ENCODE results near the gene AGAP5. TPM values are rescaled to one million over a fixed set of nuclear protein-coding genes. Genes with fewer than 3 reads are reported as not detected.

The AGAP5 gene
- polyA plus RNA-seq, 3 donors = 0.23 to 8.9 (median 0.44) TPM

DNA sequence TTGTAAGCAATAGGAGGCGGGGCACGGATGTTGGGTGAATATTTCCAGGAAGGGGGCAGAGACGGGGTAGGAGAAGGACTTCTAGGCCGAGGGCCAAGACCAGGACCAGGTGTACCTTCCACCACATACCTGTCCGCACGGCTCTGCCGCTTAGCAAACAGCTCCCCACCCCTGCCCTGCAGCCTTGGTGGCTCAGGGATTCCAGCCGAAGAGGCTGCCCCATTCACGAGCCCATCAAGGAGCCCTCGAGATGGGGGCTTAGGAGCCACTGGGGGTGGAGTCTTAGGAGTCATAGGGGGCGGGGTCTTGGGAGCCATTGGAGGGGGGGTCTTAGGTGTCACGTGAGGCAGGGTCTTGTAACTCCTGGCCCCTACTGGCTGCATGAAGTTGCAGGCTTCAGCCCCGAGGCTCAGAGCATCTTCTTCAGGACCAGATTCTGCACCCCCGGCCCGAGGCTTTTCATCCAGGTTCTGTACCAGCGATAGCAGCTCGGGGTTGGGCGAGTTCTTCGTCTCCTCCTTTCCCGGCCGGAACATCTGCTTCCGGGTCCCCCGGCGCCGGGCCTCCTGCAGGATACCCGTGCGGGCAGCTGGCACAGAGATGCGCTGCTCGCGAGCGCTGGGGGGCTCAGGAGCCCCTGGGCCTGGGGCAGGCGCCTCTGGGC lies 50.6 kb downstream of the AGAP5 start:
- peaks cover 60% of the 10 kb centered on the region for H3K4me1 Mint-ChIP-seq
- peak overlapping the region; percentile 76 to 88 for H3K4me3 Mint-ChIP-seq
- intact Hi-C loops (cut with micrococcal nuclease) = no loop called here
- H3K27ac ChIP-seq (ENCODE audit: low read depth in 1 of 2, low read length in 2 of 2) = no peak overlapping the region
- no peaks in the 10 kb centered on the region for H3K36me3 ChIP-seq (replicated peaks in 1 of 2; ENCODE audit: control insufficient read depth in 1 of 2, insufficient read depth in 2 of 2, low read length in 2 of 2)
- TF ChIP-seq, protein P1, sequence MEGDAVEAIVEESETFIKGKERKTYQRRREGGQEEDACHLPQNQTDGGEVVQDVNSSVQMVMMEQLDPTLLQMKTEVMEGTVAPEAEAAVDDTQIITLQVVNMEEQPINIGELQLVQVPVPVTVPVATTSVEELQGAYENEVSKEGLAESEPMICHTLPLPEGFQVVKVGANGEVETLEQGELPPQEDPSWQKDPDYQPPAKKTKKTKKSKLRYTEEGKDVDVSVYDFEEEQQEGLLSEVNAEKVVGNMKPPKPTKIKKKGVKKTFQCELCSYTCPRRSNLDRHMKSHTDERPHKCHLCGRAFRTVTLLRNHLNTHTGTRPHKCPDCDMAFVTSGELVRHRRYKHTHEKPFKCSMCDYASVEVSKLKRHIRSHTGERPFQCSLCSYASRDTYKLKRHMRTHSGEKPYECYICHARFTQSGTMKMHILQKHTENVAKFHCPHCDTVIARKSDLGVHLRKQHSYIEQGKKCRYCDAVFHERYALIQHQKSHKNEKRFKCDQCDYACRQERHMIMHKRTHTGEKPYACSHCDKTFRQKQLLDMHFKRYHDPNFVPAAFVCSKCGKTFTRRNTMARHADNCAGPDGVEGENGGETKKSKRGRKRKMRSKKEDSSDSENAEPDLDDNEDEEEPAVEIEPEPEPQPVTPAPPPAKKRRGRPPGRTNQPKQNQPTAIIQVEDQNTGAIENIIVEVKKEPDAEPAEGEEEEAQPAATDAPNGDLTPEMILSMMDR (IDR thresholded peaks at IDR 0.05) = no peak
- H3K9ac ChIP-seq (ENCODE audit: insufficient read depth, low read length, poor library complexity, severe bottlenecking) = peak overlapping the region; percentile 68
- H3K36me3 Mint-ChIP-seq = no peaks in the 10 kb centered on the region
- H3K27ac Mint-ChIP-seq = peak overlapping the region in 1 of 7 donors; percentile 40
- DNase-seq = peak in 2 of 3 donors; percentile 19 to 27
- H3K27me3 Mint-ChIP-seq (ENCODE audit: low read depth in 3 of 3) = peaks cover 0 to 6% (median 5%) of the 10 kb centered on the region in 3 donors
- peak overlapping the region; percentile 70 for H3K4me2 ChIP-seq (replicated peaks; ENCODE audit: extremely low read depth, low read length, poor library complexity, severe bottlenecking)
- 10% methylated on average over 25 of the region's 32 CpGs for WGBS (ENCODE audit: insufficient coverage)
- H4K20me1 ChIP-seq (ENCODE audit: insufficient read depth, low read length) = no peaks in the 10 kb centered on the region
- no peaks in the 10 kb centered on the region for H3K9me3 ChIP-seq (replicated peaks in 1 of 2; ENCODE audit: control insufficient read depth in 1 of 2, insufficient read depth in 1 of 2, low read length in 2 of 2)
- H2AFZ ChIP-seq (ENCODE audit: insufficient read depth, low read depth, low read length, poor library complexity, severe bottlenecking) = peak overlapping the region; percentile 98
- H3K4me1 ChIP-seq (ENCODE audit: control insufficient read depth in 1 of 2, insufficient read depth in 2 of 2, low read length in 2 of 2) = peaks cover 43 to 50% of the 10 kb centered on the region in 2 donors
- H3K9me3 Mint-ChIP-seq = no peaks in the 10 kb centered on the region
- no peaks in the 10 kb centered on the region for H3K27me3 ChIP-seq (ENCODE audit: control insufficient read depth in 2 of 2, insufficient read depth in 2 of 2, low read length in 2 of 2)
- H3K4me3 ChIP-seq (replicated peaks in 1 of 3; ENCODE audit: low read depth in 2 of 3, low read length in 3 of 3) = peak overlapping the region; percentile 58 to 79 (median 60)
- no peaks in the 10 kb centered on the region for H3K79me2 ChIP-seq (ENCODE audit: insufficient read depth, low read length)

DNA sequence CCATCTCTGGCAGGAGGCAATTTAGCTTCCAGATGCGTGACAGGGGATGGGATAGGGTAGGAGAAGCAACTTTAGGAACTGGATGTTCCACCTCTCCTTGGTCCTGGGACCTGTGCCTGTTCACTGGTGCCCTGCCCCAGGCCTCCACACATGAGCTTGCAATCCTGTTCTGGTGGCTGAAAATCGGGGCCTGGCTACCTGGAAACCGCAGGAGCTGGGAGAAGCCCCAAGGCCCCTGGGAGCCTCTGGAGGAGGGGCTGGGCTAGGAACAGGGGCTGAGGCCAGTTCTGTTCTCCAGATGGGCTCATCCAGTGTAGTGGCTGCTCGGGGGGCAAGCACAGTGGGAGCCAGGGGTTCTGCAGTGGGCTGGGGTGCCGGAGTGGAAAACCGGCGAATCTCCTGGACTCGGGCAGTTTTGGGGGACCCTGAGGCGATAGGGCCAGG lies 51.3 kb downstream of the AGAP5 start:
- Histone ChIP-seq H3K36me3 (replicated peaks in 1 of 2; ENCODE audit: control insufficient read depth in 1 of 2, insufficient read depth in 2 of 2, low read length in 2 of 2) (no peaks in the 10 kb centered on the region), H3K27ac (ENCODE audit: low read depth in 1 of 2, low read length in 2 of 2) (no peak overlapping the region), H4K20me1 (ENCODE audit: insufficient read depth, low read length) (no peaks in the 10 kb centered on the region), H2AFZ (ENCODE audit: insufficient read depth, low read depth, low read length, poor library complexity, severe bottlenecking) (peak overlapping the region; percentile 98), H3K4me3 (replicated peaks in 1 of 3; ENCODE audit: low read depth in 2 of 3, low read length in 3 of 3) (no peak overlapping the region), H3K27me3 (ENCODE audit: control insufficient read depth in 2 of 2, insufficient read depth in 2 of 2, low read length in 2 of 2) (no peaks in the 10 kb centered on the region), H3K9me3 (replicated peaks in 1 of 2; ENCODE audit: control insufficient read depth in 1 of 2, insufficient read depth in 1 of 2, low read length in 2 of 2) (no peaks in the 10 kb centered on the region), H3K9ac (ENCODE audit: insufficient read depth, low read length, poor library complexity, severe bottlenecking) (no peak overlapping the region), H3K4me2 (replicated peaks; ENCODE audit: extremely low read depth, low read length, poor library complexity, severe bottlenecking) (no peak overlapping the region), H3K79me2 (ENCODE audit: insufficient read depth, low read length) (no peaks in the 10 kb centered on the region), H3K4me1 (ENCODE audit: control insufficient read depth in 1 of 2, insufficient read depth in 2 of 2, low read length in 2 of 2) (peaks cover 43 to 50% of the 10 kb centered on the region in 2 donors)
- Mint-ChIP-seq H3K4me3 (no peak overlapping the region), H3K27ac (peak overlapping the region in 2 of 7 donors; percentile 0 to 31), H3K4me1 (peaks cover 62% of the 10 kb centered on the region), H3K9me3 (no peaks in the 10 kb centered on the region), H3K36me3 (no peaks in the 10 kb centered on the region), H3K27me3 (ENCODE audit: low read depth in 3 of 3) (peaks cover 0 to 6% (median 5%) of the 10 kb centered on the region in 3 donors)
- intact Hi-C loops (cut with micrococcal nuclease) = no loop called here
- 99% methylated on average over 9 of the region's 9 CpGs for WGBS (ENCODE audit: insufficient coverage)
- TF ChIP-seq, protein P1 (IDR thresholded peaks at IDR 0.05) = no peak
- no peak for DNase-seq
